Large intestine (tissue), 3 donors: Measurements from ENCODE around the gene MYORG. TPM values are rescaled to one million over a fixed set of nuclear protein-coding genes. Genes with fewer than 3 reads are reported as not detected.

Source experiments
- DNase-seq, 2 donors: peaks; one replicate each; pipeline versions ENCODE4 v3.0.0 to v3.0.0-alpha.2; 2013
- H3K27ac ChIP-seq: one replicate; pipeline ENCODE4 v1.5.1; 2013; ENCODE audit warnings: low read length
- H3K27me3 ChIP-seq: 2 replicates; pipeline ENCODE4 v1.6.1; 2013; ENCODE audit warnings: low read length; ENCODE audit not compliant: control insufficient read depth, insufficient read depth
- H3K36me3 ChIP-seq: 2 replicates; pipeline ENCODE4 v1.6.1; 2013; ENCODE audit warnings: low read length; ENCODE audit not compliant: control insufficient read depth, insufficient read depth
- H3K4me1 ChIP-seq: one replicate; pipeline ENCODE4 v1.6.1; 2013; ENCODE audit warnings: low read length; ENCODE audit not compliant: control insufficient read depth, insufficient read depth
- H3K4me3 ChIP-seq: one replicate; pipeline ENCODE4 v1.5.1; 2013; ENCODE audit warnings: low read length
- H3K9me3 ChIP-seq: one replicate; pipeline ENCODE4 v1.6.1; 2013; ENCODE audit warnings: mild to moderate bottlenecking, low read depth, low read length, moderate library complexity; ENCODE audit not compliant: control insufficient read depth
- WGBS: methylation state at CpG from one replicate; pipeline ENCODE4 v1.1.5; 2013; ENCODE audit warnings: low lambda C conversion rate; ENCODE audit not compliant: insufficient coverage; 5-methylcytosine and 5-hydroxymethylcytosine counted together
- polyA plus RNA-seq: library from polyadenylated mRNA; unstranded; fragments of 120-200 nt; gene quantifications from one replicate; pipeline ENCODE4 v1.2.1, GENCODE V29; 2013

Gene MYORG
- polyA plus RNA-seq, 1 donor, result 60.9 TPM

- no peak overlapping the region for H3K4me3 ChIP-seq
- H3K4me1 ChIP-seq, result no peaks in the 10 kb centered on the region
- no peaks in the 10 kb centered on the region for H3K27me3 ChIP-seq
- no peaks in the 10 kb centered on the region for H3K9me3 ChIP-seq
- H3K27ac ChIP-seq, result no peak overlapping the region
- DNase-seq, result peak; percentile 58 to 75
- H3K36me3 ChIP-seq, result peaks cover 3% of the 10 kb centered on the region
Measured at GRCh38 chr9:34403554-34404380, 27.1 kb upstream of the MYORG start.

DNA sequence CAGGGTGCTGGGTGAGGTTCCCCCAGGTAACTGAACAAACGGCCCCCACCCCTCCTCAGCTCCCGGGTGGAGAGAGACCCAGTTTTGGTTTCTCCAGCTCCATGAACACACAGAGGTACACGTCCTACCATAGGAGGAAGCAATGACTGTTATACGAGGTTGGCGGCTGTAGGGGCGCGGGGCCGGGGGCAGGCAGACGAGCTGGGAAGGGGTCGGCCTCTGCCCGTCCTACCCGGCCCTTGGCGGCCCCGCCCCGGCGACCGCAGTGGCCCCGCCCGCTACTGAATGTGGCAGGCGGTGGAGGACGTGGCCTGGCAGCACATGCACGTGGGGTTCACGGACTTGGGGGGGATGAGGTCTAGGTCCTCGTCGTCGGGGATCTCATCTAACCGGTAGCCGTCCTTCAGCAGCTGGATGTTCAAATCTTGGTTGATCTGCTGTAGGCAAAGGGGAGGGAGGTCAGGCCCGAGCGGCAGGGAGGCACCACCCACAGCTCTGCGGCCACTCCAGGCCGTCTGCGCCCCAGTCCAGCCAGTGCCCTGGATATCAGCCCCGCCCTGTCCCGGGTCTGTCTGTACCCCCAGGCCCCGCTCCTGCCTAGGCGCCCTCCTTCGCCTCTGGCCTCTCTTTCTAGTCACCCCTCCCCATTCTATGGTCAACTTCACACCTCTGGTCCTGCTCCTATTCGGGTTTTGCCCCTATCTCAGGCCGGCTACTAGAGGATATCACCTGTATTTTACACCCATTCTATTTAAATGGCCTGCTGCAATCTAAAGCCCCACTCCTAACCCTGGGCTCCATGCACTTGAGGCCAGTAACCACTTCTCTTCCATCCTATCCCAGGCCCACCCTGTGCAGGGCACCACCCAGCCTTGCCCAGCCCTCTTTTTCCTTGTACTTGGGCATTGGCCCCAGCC is 24.2 kb upstream of the MYORG start:
- DNase-seq, result no peak
- Histone ChIP-seq H3K4me1 (no peaks in the 10 kb centered on the region), H3K4me3 (no peak overlapping the region), H3K36me3 (peaks cover 3% of the 10 kb centered on the region), H3K9me3 (no peaks in the 10 kb centered on the region), H3K27ac (no peak overlapping the region), H3K27me3 (no peaks in the 10 kb centered on the region)
- no CpG with 5 or more reads among the region's 40 CpGs for WGBS

DNA sequence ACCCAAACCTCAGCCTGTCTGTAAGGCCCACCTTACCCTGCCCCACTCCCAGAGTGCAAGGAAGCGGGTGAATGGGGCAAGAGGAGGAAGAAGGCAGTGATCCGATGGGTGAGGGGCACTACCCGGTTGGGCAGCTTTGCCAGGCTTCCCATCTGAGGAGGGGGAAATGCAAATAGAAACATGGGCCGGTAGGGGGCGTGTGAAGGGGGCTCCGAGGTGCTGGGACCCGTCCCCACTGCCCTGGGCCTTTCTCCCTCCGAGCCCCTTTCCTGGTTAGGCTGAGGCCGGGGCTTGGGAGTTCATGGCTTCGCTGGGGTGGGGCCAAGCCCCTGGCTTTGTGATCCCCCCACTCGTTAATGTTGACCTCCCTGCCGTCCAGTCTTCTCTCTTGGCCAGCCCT is 23.6 kb upstream of the MYORG start:
- no peaks in the 10 kb centered on the region for H3K4me1 ChIP-seq
- no peak for DNase-seq
- no CpG with 5 or more reads among the region's 12 CpGs for WGBS
- peaks cover 3% of the 10 kb centered on the region for H3K36me3 ChIP-seq
- H3K4me3 ChIP-seq, result no peak overlapping the region
- no peak overlapping the region for H3K27ac ChIP-seq
- H3K9me3 ChIP-seq, result no peaks in the 10 kb centered on the region
- H3K27me3 ChIP-seq, result no peaks in the 10 kb centered on the region

DNA sequence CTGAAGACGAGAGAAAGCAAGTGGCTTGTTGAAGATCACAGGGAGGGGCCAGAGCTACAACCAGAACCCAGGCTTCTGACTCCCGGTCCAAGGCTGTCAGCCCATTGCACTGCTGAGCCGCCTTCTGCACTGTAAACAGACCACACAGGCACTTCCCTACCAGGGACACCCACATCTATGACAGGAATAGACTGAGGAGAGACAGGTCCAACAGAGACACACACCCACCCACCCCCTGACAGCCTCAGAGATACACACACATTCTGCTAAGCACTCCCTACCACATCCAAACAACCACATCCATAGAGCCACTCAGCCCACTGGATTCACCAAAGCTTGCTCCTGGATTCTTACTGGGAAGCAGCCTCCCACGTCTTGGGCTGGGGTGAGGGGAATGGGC is 23.0 kb upstream of the MYORG start:
- Histone ChIP-seq H3K27ac (no peak overlapping the region), H3K4me1 (no peaks in the 10 kb centered on the region), H3K4me3 (no peak overlapping the region), H3K9me3 (no peaks in the 10 kb centered on the region), H3K36me3 (peaks cover 3% of the 10 kb centered on the region), H3K27me3 (no peaks in the 10 kb centered on the region)
- no CpG with 5 or more reads among the region's 4 CpGs for WGBS
- DNase-seq, result no peak

DNA sequence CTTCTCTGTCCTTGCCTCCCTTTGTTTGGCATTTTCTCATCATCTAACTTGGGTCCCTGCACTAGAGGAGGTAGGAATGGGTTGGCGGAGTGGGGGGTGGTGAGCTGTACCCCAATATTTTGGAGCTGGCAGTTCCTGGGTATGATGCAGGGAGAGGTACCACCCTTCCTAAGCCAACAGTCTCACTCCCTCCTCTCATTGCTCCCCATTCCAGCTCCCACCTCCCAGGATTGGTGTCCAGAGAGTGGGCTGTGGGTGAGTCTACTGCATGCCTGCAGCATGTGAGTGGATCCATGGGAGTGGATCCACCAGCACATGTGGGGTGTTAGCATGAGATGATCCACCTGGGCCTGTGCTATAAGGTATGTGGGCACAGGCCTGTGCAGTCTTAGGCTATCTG is 22.2 kb upstream of the MYORG start:
- WGBS, result no CpG with 5 or more reads among the region's 1 CpG
- Histone ChIP-seq H3K9me3 (no peaks in the 10 kb centered on the region), H3K4me1 (no peaks in the 10 kb centered on the region), H3K27ac (no peak overlapping the region), H3K4me3 (no peak overlapping the region), H3K36me3 (peaks cover 3% of the 10 kb centered on the region), H3K27me3 (no peaks in the 10 kb centered on the region)
- DNase-seq, result no peak

- no peak for DNase-seq
- Histone ChIP-seq H3K27me3 (no peaks in the 10 kb centered on the region), H3K4me3 (no peak overlapping the region), H3K36me3 (peaks cover 3% of the 10 kb centered on the region), H3K27ac (no peak overlapping the region), H3K9me3 (no peaks in the 10 kb centered on the region), H3K4me1 (no peaks in the 10 kb centered on the region)
- WGBS, result 56% methylated on average over 3 of the region's 7 CpGs
Measured at GRCh38 chr9:34396276-34397214, 19.8 kb upstream of the MYORG start.

- WGBS, result no CpG with 5 or more reads among the region's 1 CpG
- no peak for DNase-seq
- Histone ChIP-seq H3K36me3 (no peaks in the 10 kb centered on the region), H3K4me3 (no peak overlapping the region), H3K27me3 (no peaks in the 10 kb centered on the region), H3K27ac (no peak overlapping the region), H3K4me1 (no peaks in the 10 kb centered on the region), H3K9me3 (no peaks in the 10 kb centered on the region)
Measured at GRCh38 chr9:34392511-34392910, 15.8 kb upstream of the MYORG start.

GRCh38 chr9:34387239-34387638 is 10.5 kb upstream of the MYORG start:
- peaks cover 8% of the 10 kb centered on the region for H3K4me1 ChIP-seq

GRCh38 chr9:34386656-34387055 is 10.0 kb upstream of the MYORG start:
- DNase-seq, result no peak
- WGBS, result no CpG with 5 or more reads among the region's 3 CpGs
- Histone ChIP-seq H3K9me3 (no peaks in the 10 kb centered on the region), H3K27ac (no peak overlapping the region), H3K4me1 (peaks cover 10% of the 10 kb centered on the region), H3K36me3 (no peaks in the 10 kb centered on the region), H3K4me3 (no peak overlapping the region), H3K27me3 (peaks cover 4% of the 10 kb centered on the region)

More at GRCh38 chr9:34387239-34387638, 10.5 kb upstream of the MYORG start:
- H3K27me3 ChIP-seq, result no peaks in the 10 kb centered on the region
- no peaks in the 10 kb centered on the region for H3K9me3 ChIP-seq
- no peak overlapping the region for H3K4me3 ChIP-seq
- H3K36me3 ChIP-seq, result no peaks in the 10 kb centered on the region
- no peak overlapping the region for H3K27ac ChIP-seq
- no peak for DNase-seq
- no CpG with 5 or more reads among the region's 4 CpGs for WGBS
